C4-2B (cell line): ENCODE data around the gene DSN1.

ENCODE experiments used
- H3K27ac ChIP-seq: fragments of 450-650 bp; 2 replicates; pipeline ENCODE4 v1.5.1; 2017
- ZFX ChIP-seq: fragments of 450-650 bp; IDR thresholded peaks from 2 replicates; pipeline ENCODE4 v1.6.1; 2017
- TF ChIP-seq, protein P1 (sequence below): fragments of 450-650 bp; conservative IDR thresholded peaks from 2 replicates; pipeline ENCODE4 v1.5.1; 2017; ENCODE audit warnings: mild to moderate bottlenecking

The DSN1 gene

GRCh38 chr20:36818185-36818584, 44.6 kb upstream of the DSN1 start:
- no peak overlapping the region for H3K27ac ChIP-seq
- TF ChIP-seq ZFX = no peak
- TF ChIP-seq, protein P1, sequence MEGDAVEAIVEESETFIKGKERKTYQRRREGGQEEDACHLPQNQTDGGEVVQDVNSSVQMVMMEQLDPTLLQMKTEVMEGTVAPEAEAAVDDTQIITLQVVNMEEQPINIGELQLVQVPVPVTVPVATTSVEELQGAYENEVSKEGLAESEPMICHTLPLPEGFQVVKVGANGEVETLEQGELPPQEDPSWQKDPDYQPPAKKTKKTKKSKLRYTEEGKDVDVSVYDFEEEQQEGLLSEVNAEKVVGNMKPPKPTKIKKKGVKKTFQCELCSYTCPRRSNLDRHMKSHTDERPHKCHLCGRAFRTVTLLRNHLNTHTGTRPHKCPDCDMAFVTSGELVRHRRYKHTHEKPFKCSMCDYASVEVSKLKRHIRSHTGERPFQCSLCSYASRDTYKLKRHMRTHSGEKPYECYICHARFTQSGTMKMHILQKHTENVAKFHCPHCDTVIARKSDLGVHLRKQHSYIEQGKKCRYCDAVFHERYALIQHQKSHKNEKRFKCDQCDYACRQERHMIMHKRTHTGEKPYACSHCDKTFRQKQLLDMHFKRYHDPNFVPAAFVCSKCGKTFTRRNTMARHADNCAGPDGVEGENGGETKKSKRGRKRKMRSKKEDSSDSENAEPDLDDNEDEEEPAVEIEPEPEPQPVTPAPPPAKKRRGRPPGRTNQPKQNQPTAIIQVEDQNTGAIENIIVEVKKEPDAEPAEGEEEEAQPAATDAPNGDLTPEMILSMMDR = no peak

GRCh38 chr20:36817496-36817895, 43.9 kb upstream of the DSN1 start:
- H3K27ac ChIP-seq = no peak overlapping the region
- TF ChIP-seq, protein P1 = no peak
- no peak for TF ChIP-seq ZFX

DNA sequence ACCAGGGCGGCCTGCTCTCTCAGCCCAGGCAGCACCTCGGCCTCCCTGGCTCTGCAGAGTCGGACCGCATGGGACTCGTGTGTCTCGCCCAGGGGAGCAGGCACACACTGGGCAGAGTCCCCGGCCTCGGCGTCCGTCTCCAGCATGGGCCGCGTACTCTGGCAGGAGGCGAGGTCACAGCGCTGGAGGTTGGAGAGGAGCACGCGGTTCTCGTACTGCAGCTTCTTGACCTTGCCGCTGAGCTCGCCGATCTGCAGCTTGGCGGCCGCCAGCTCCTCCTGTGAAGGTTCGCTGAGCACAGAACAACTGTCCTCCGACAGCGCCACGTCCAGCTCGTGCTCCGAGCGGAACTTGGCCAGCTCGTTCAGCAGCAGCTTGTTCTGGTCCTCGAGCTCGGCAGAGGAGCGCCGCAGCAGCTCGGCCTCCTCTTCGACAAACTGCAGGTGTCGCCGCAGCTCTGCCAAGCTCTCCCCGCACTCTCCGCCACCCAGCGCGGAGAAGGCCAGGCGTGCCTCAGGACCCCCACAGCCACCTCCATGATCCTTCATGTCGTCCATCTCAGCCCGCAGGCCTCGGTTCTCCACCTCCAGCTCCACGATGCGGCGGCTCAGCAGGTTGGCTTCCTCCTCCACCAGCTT, 42.0 kb upstream of the DSN1 start:
- H3K27ac ChIP-seq = peak overlapping the region; percentile 5; the same call in 1 of the 2 replicates
- TF ChIP-seq, protein P1 = no peak
- TF ChIP-seq ZFX = no peak

GRCh38 chr20:36812594-36813463, 39.3 kb upstream of the DSN1 start:
- TF ChIP-seq, protein P1 = no peak
- no peak for TF ChIP-seq ZFX
- H3K27ac ChIP-seq = peak overlapping the region; percentile 76

GRCh38 chr20:36808317-36809257, 35.0 kb upstream of the DSN1 start:
- no peak overlapping the region for H3K27ac ChIP-seq

GRCh38 chr20:36806049-36806448, 32.5 kb upstream of the DSN1 start:
- TF ChIP-seq ZFX = no peak
- TF ChIP-seq, protein P1 = no peak
- H3K27ac ChIP-seq = no peak overlapping the region

More at GRCh38 chr20:36808317-36809257, 35.0 kb upstream of the DSN1 start:
- TF ChIP-seq ZFX = no peak
- TF ChIP-seq, protein P1 = peak; percentile 90
